HEK293 (cell line): ENCODE data around the gene TEX38.

ENCODE experiments used
- CTCF ChIA-PET: fragments of 350-600 bp; formaldehyde crosslinking; extraction: SDS; loops from one replicate; lab custom pipeline; 2021; ENCODE audit warnings: antibody characterized with exemption; lab: Yijun Ruan, JAX
- POLR2A ChIA-PET: fragments of 300-600 bp; formaldehyde crosslinking; extraction: SDS; loops from one replicate; lab custom pipeline; 2020; ENCODE audit warnings: antibody characterized with exemption, inconsistent platforms; lab: Yijun Ruan, JAX
- H3K27ac ChIP-seq: fragments of 200-500 bp; sonication (Bioruptor generic); 2 replicates; pipeline ENCODE4 v1.5.1; 2014; ENCODE audit warnings: low read depth, low read length, control low read depth, inconsistent platforms; ENCODE audit errors: extremely low read depth
- H3K36me3 ChIP-seq, 2 experiments: fragments of 200-500 bp in 1 of 2; sonication (Bioruptor generic) in 1 of 2; 1 replicate in 1 of 2; 2 replicates in 1 of 2; pipeline ENCODE4 v1.5.1; 2014 to 2017; ENCODE audit warnings: inconsistent platforms in 2 of 2, low read length in 2 of 2; ENCODE audit not compliant: control insufficient read depth in 2 of 2, insufficient read depth in 1 of 2
- H3K4me1 ChIP-seq: fragments of 200-500 bp; sonication (Bioruptor generic); 2 replicates; pipeline ENCODE4 v1.5.1; 2014; ENCODE audit warnings: mild to moderate bottlenecking, low read length, inconsistent platforms; ENCODE audit not compliant: control insufficient read depth, insufficient read depth
- H3K4me3 ChIP-seq: 2 replicates; pipeline ENCODE4 v1.5.1; 2011; ENCODE audit warnings: low read depth, mild to moderate bottlenecking, control low read depth, low read length, moderate library complexity
- H3K9me3 ChIP-seq: fragments of 200-500 bp; sonication (Bioruptor generic); 2 replicates; pipeline ENCODE4 v1.5.1; 2014; ENCODE audit warnings: low read depth, low read length, inconsistent platforms; ENCODE audit not compliant: control insufficient read depth, insufficient read depth
- ATF2 ChIP-seq: fragments of 450-650 bp; formaldehyde crosslinking; IDR thresholded peaks from 2 replicates; pipeline ENCODE4 v1.5.1; 2016; ENCODE audit warnings: missing biosample characterization, missing genetic modification characterization, low read depth
- BCL11A ChIP-seq: fragments of 450-650 bp; formaldehyde crosslinking; IDR thresholded peaks from 2 replicates; pipeline ENCODE4 v1.5.1; 2016; ENCODE audit warnings: low read depth, missing biosample characterization, missing genetic modification characterization
- BCL6B ChIP-seq: fragments of 450-650 bp; formaldehyde crosslinking; IDR thresholded peaks from 2 replicates; pipeline ENCODE4 v1.5.1; 2017; ENCODE audit warnings: missing biosample characterization, missing genetic modification characterization
- FEZF1 ChIP-seq: fragments of 450-650 bp; formaldehyde crosslinking; IDR thresholded peaks from 2 replicates; pipeline ENCODE4 v1.5.1; 2016; ENCODE audit warnings: missing biosample characterization, missing genetic modification characterization
- KLF16 ChIP-seq: fragments of 450-650 bp; formaldehyde crosslinking; IDR thresholded peaks from 2 replicates; pipeline ENCODE4 v1.5.1; 2017; ENCODE audit warnings: missing biosample characterization, missing genetic modification characterization
- KLF7 ChIP-seq: fragments of 450-650 bp; formaldehyde crosslinking; IDR thresholded peaks from 2 replicates; pipeline ENCODE4 v1.5.1; 2016; ENCODE audit warnings: missing biosample characterization, missing genetic modification characterization, borderline replicate concordance
- PRDM6 ChIP-seq: fragments of 450-650 bp; formaldehyde crosslinking; IDR thresholded peaks from 2 replicates; pipeline ENCODE4 v1.5.1; 2017; ENCODE audit warnings: missing biosample characterization, missing genetic modification characterization
- SCRT1 ChIP-seq: fragments of 450-650 bp; formaldehyde crosslinking; IDR thresholded peaks from 2 replicates; pipeline ENCODE4 v1.5.1; 2016; ENCODE audit warnings: missing biosample characterization, missing genetic modification characterization, borderline replicate concordance
- SCRT2 ChIP-seq: fragments of 450-650 bp; formaldehyde crosslinking; IDR thresholded peaks from 2 replicates; pipeline ENCODE4 v1.5.1; 2016; ENCODE audit warnings: missing biosample characterization, missing genetic modification characterization
- SP7 ChIP-seq: fragments of 450-650 bp; formaldehyde crosslinking; IDR thresholded peaks from 2 replicates; pipeline ENCODE4 v1.5.1; 2016; ENCODE audit warnings: missing biosample characterization, missing genetic modification characterization
- YY2 ChIP-seq: fragments of 450-650 bp; formaldehyde crosslinking; IDR thresholded peaks from 2 replicates; pipeline ENCODE4 v1.5.1; 2016; ENCODE audit warnings: missing biosample characterization, missing genetic modification characterization
- ZEB2 ChIP-seq: fragments of 450-650 bp; formaldehyde crosslinking; IDR thresholded peaks from 2 replicates; pipeline ENCODE4 v1.5.1; 2016; ENCODE audit warnings: missing biosample characterization, missing genetic modification characterization
- ZNF140 ChIP-seq: fragments of 450-650 bp; formaldehyde crosslinking; IDR thresholded peaks from 2 replicates; pipeline ENCODE4 v1.5.1; 2016; ENCODE audit warnings: missing biosample characterization, missing genetic modification characterization
- ZNF248 ChIP-seq: fragments of 450-650 bp; formaldehyde crosslinking; IDR thresholded peaks from 2 replicates; pipeline ENCODE4 v1.5.1; 2017; ENCODE audit warnings: missing biosample characterization, missing genetic modification characterization
- ZNF302 ChIP-seq: fragments of 450-650 bp; formaldehyde crosslinking; IDR thresholded peaks from 2 replicates; pipeline ENCODE4 v1.5.1; 2016; ENCODE audit warnings: missing biosample characterization, missing genetic modification characterization, low read depth
- ZNF398 ChIP-seq: fragments of 450-650 bp; formaldehyde crosslinking; IDR thresholded peaks from 2 replicates; pipeline ENCODE4 v1.5.1; 2017; ENCODE audit warnings: missing biosample characterization, missing genetic modification characterization
- ZNF416 ChIP-seq: fragments of 450-650 bp; formaldehyde crosslinking; IDR thresholded peaks from 2 replicates; pipeline ENCODE4 v1.5.1; 2016; ENCODE audit warnings: missing biosample characterization, missing genetic modification characterization
- ZNF501 ChIP-seq: fragments of 450-650 bp; formaldehyde crosslinking; IDR thresholded peaks from 2 replicates; pipeline ENCODE4 v1.5.1; 2016; ENCODE audit warnings: missing biosample characterization, missing genetic modification characterization
- ZNF623 ChIP-seq: fragments of 450-650 bp; formaldehyde crosslinking; IDR thresholded peaks from 2 replicates; pipeline ENCODE4 v1.5.1; 2016; ENCODE audit warnings: missing biosample characterization, missing genetic modification characterization
- ZNF624 ChIP-seq: fragments of 450-650 bp; formaldehyde crosslinking; IDR thresholded peaks from 2 replicates; pipeline ENCODE4 v1.5.1; 2017; ENCODE audit warnings: missing biosample characterization, missing genetic modification characterization
- ZNF629 ChIP-seq: fragments of 450-650 bp; formaldehyde crosslinking; IDR thresholded peaks from 2 replicates; pipeline ENCODE4 v1.5.1; 2017; ENCODE audit warnings: missing biosample characterization, missing genetic modification characterization
- ZNF639 ChIP-seq: fragments of 450-650 bp; formaldehyde crosslinking; IDR thresholded peaks from 2 replicates; pipeline ENCODE4 v1.5.1; 2016; ENCODE audit warnings: missing biosample characterization, missing genetic modification characterization
- ZNF707 ChIP-seq: fragments of 450-650 bp; formaldehyde crosslinking; IDR thresholded peaks from 2 replicates; pipeline ENCODE4 v1.5.1; 2016; ENCODE audit warnings: missing biosample characterization, missing genetic modification characterization
- ZNF76 ChIP-seq: fragments of 450-650 bp; formaldehyde crosslinking; IDR thresholded peaks from 2 replicates; pipeline ENCODE4; 2016; ENCODE audit warnings: low read depth, missing biosample characterization, missing genetic modification characterization, borderline replicate concordance
- ZNF768 ChIP-seq: fragments of 450-650 bp; formaldehyde crosslinking; IDR thresholded peaks from 2 replicates; pipeline ENCODE4 v1.5.1; 2018; ENCODE audit warnings: missing biosample characterization, mild to moderate bottlenecking, missing genetic modification characterization
- ZNF791 ChIP-seq: fragments of 450-650 bp; formaldehyde crosslinking; IDR thresholded peaks from 2 replicates; pipeline ENCODE4 v1.5.1; 2016; ENCODE audit warnings: missing biosample characterization, missing genetic modification characterization
- ZNF837 ChIP-seq: fragments of 450-650 bp; formaldehyde crosslinking; IDR thresholded peaks from 2 replicates; pipeline ENCODE4 v1.5.1; 2016; ENCODE audit warnings: missing biosample characterization, missing genetic modification characterization
- ZNF843 ChIP-seq: fragments of 450-650 bp; formaldehyde crosslinking; IDR thresholded peaks from 2 replicates; pipeline ENCODE4 v1.5.1; 2016; ENCODE audit warnings: missing biosample characterization, missing genetic modification characterization

The TEX38 gene

GRCh38 chr1:46687093-46687659, 15.5 kb downstream of the TEX38 start (continued):
- TF ChIP-seq PRDM6 (peak; percentile 98), ZNF302 (tag by site-specific recombination) (no peak), YY2 (tag by site-specific recombination) (no peak), ZNF843 (0 out of 2 replicates have a peak, but pooled peaks have one; percentile 47), SP7 (tag by site-specific recombination) (0 out of 2 replicates have a peak, but pooled peaks have one; percentile 22), ZNF623 (tag by site-specific recombination) (no peak), ATF2 (no peak), ZNF707 (no peak), ZNF629 (tag by site-specific recombination) (no peak), ZEB2 (tag by site-specific recombination) (no peak), KLF7 (no peak), BCL11A (no peak), SCRT2 (peak; percentile 53), FEZF1 (tag by site-specific recombination) (peak; percentile 35; the same call in 1 of the 2 replicates), BCL6B (peak; percentile 72; the same call in 1 of the 2 replicates), ZNF791 (tag by site-specific recombination) (no peak), SCRT1 (tag by site-specific recombination) (peak; percentile 55; the same call in 1 of the 2 replicates)

- H3K4me3 ChIP-seq: no peak overlapping the region
- CTCF ChIA-PET: interaction anchor here (0.6 to 0.7 kb wide), 2 partner anchors 15 to 67 kb away, joined by 3 to 4 read pairs; no protein-coding TSS in a partner anchor
- POLR2A ChIA-PET: no interaction called here
- H3K27ac ChIP-seq: no peak overlapping the region
- H3K4me1 ChIP-seq: no peaks in the 10 kb centered on the region
- TF ChIP-seq ZNF501 (tag by site-specific recombination): no peak
- no peak for TF ChIP-seq ZNF768 (tag by site-specific recombination)
- TF ChIP-seq ZNF639: no peak
- no peak for TF ChIP-seq KLF16
- TF ChIP-seq ATF2: no peak
- TF ChIP-seq ZNF624 (tag by site-specific recombination): no peak
- no peak for TF ChIP-seq ZNF76 (tag by site-specific recombination)
- TF ChIP-seq ZNF416: no peak
- TF ChIP-seq SP7 (tag by site-specific recombination): no peak
- no peak for TF ChIP-seq ZNF837
- no peak for TF ChIP-seq ZNF248 (tag by site-specific recombination)
- no peak for TF ChIP-seq ZNF140 (tag by site-specific recombination)
- no peak for TF ChIP-seq ZNF398 (tag by site-specific recombination)
- TF ChIP-seq, all 188 proteins: peak for 0
- Histone ChIP-seq H3K36me3 (peaks cover 20 to 97% of the 10 kb centered on the region in 2 experiments), H3K9me3 (no peaks in the 10 kb centered on the region)
These were observed 16.4 kb downstream of the TEX38 start for GRCh38 chr1:46687921-46688509.
